ENCODE data around the gene OBSL1.

DNA sequence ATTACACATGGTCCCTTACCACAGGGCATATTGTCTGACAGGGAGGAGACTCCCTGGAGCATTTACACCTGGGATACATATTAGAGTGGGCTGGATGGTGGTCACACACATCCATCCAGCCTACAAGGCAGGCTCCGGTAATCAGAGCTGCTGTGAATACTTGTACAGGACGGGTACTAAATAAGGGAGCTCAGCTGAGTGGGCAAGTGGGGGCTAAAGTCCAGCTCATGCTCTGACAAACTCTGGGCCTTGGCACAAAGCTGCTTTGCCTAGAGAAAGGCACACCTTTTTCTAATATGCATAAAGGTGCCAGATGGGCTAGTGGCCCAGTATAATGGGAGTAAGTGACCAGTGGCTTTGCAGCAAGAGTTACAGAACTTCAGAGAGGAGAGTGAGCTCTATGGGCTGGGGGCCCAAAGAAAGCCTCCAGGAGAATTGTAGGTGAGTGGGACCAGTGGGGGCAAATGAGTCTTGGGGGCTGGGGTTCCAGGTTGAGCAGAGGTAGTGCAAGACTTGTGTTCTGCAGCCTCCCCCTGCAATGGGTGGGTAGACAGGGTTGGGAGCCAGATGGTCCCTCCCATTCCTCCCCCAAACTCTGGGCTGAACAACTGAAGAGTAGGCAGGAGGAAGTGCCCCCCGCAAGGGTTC is 25.9 kb downstream of the OBSL1 start:
- TF ChIP-seq, protein P1, sequence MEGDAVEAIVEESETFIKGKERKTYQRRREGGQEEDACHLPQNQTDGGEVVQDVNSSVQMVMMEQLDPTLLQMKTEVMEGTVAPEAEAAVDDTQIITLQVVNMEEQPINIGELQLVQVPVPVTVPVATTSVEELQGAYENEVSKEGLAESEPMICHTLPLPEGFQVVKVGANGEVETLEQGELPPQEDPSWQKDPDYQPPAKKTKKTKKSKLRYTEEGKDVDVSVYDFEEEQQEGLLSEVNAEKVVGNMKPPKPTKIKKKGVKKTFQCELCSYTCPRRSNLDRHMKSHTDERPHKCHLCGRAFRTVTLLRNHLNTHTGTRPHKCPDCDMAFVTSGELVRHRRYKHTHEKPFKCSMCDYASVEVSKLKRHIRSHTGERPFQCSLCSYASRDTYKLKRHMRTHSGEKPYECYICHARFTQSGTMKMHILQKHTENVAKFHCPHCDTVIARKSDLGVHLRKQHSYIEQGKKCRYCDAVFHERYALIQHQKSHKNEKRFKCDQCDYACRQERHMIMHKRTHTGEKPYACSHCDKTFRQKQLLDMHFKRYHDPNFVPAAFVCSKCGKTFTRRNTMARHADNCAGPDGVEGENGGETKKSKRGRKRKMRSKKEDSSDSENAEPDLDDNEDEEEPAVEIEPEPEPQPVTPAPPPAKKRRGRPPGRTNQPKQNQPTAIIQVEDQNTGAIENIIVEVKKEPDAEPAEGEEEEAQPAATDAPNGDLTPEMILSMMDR (IDR thresholded peaks at IDR 0.05) = no peak
- no peak for TF ChIP-seq POLR2A (IDR thresholded peaks at IDR 0.05)

Data from upper lobe of left lung (tissue), 4 donors.